ENCODE measurements around the gene ZFHX3.

ZFHX3 gene

GRCh38 chr16:72850853-72851252 is 197.1 kb downstream of the ZFHX3 start:
- no peak for TF ChIP-seq YY1 (IDR thresholded peaks at IDR 0.05; ENCODE audit: low read depth)
- TF ChIP-seq USF1 (IDR thresholded peaks at IDR 0.05), result no peak
- TF ChIP-seq RAD21 (IDR thresholded peaks at IDR 0.05; ENCODE audit: low read depth), result no peak
- no peak for TF ChIP-seq CREB1 (IDR thresholded peaks at IDR 0.05; ENCODE audit: low read depth)
- no peak for TF ChIP-seq TEAD4 (IDR thresholded peaks at IDR 0.05)
- TF ChIP-seq EP300 (IDR thresholded peaks at IDR 0.05; ENCODE audit: borderline replicate concordance), result no peak
- no peak for TF ChIP-seq TCF12 (IDR thresholded peaks at IDR 0.05; ENCODE audit: low read depth)
- no peak for TF ChIP-seq ZBTB7A (IDR thresholded peaks at IDR 0.05; ENCODE audit: low read depth)

GRCh38 chr16:72850021-72850420 is 197.9 kb downstream of the ZFHX3 start:
- TF ChIP-seq RAD21 (IDR thresholded peaks at IDR 0.05; ENCODE audit: low read depth) (no peak), NFIC (IDR thresholded peaks at IDR 0.05) (no peak)

GRCh38 chr16:72848759-72849664 is 198.9 kb downstream of the ZFHX3 start:
- TF ChIP-seq ZBTB7A (IDR thresholded peaks at IDR 0.05; ENCODE audit: low read depth), result no peak
- TF ChIP-seq TAF1 (IDR thresholded peaks at IDR 0.05; ENCODE audit: low read depth), result no peak
- TF ChIP-seq EGR1 (IDR thresholded peaks at IDR 0.05), result no peak
- TF ChIP-seq TCF12 (IDR thresholded peaks at IDR 0.05; ENCODE audit: low read depth), result no peak
- peak; percentile 47; the same call in 1 of the 2 replicates for TF ChIP-seq CREB1 (IDR thresholded peaks at IDR 0.05; ENCODE audit: low read depth)
- TF ChIP-seq YY1 (IDR thresholded peaks at IDR 0.05; ENCODE audit: low read depth), result no peak; the same call in 1 of the 2 replicates
- peak; percentile 62 for TF ChIP-seq TEAD4 (IDR thresholded peaks at IDR 0.05)
- 0 out of 2 replicates have a peak, but pooled peaks have one; percentile 34 for TF ChIP-seq MAX (IDR thresholded peaks at IDR 0.05)
- TF ChIP-seq EP300 (IDR thresholded peaks at IDR 0.05; ENCODE audit: borderline replicate concordance), result 0 out of 2 replicates have a peak, but pooled peaks have one; percentile 38
- TF ChIP-seq FOXM1 (IDR thresholded peaks at IDR 0.05; ENCODE audit: borderline replicate concordance, low read depth), result no peak
- no peak for TF ChIP-seq CEBPB (IDR thresholded peaks at IDR 0.05)
- peak; percentile 93 for TF ChIP-seq NFIC (IDR thresholded peaks at IDR 0.05)
- TF ChIP-seq USF1 (IDR thresholded peaks at IDR 0.05), result no peak
- no peak for TF ChIP-seq REST (IDR thresholded peaks at IDR 0.05; ENCODE audit: low read depth)
- no peak for TF ChIP-seq RAD21 (IDR thresholded peaks at IDR 0.05; ENCODE audit: low read depth)

- TF ChIP-seq TCF12 (IDR thresholded peaks at IDR 0.05; ENCODE audit: low read depth) (no peak), TEAD4 (IDR thresholded peaks at IDR 0.05) (no peak), EP300 (IDR thresholded peaks at IDR 0.05; ENCODE audit: borderline replicate concordance) (no peak), FOXM1 (IDR thresholded peaks at IDR 0.05; ENCODE audit: borderline replicate concordance, low read depth) (no peak), RAD21 (IDR thresholded peaks at IDR 0.05; ENCODE audit: low read depth) (no peak), YY1 (IDR thresholded peaks at IDR 0.05; ENCODE audit: low read depth) (no peak), ZBTB7A (IDR thresholded peaks at IDR 0.05; ENCODE audit: low read depth) (no peak)
These were observed 199.9 kb downstream of the ZFHX3 start for GRCh38 chr16:72848028-72848400.

- TF ChIP-seq TAF1 (IDR thresholded peaks at IDR 0.05; ENCODE audit: low read depth), result no peak
- peak; percentile 29; the same call in 1 of the 2 replicates for TF ChIP-seq RAD21 (IDR thresholded peaks at IDR 0.05; ENCODE audit: low read depth)
These were observed 200.5 kb downstream of the ZFHX3 start for GRCh38 chr16:72847187-72848027.

- TF ChIP-seq YY1 (IDR thresholded peaks at IDR 0.05; ENCODE audit: low read depth) (no peak), CREB1 (IDR thresholded peaks at IDR 0.05; ENCODE audit: low read depth) (no peak), EP300 (IDR thresholded peaks at IDR 0.05; ENCODE audit: borderline replicate concordance) (no peak), MAX (IDR thresholded peaks at IDR 0.05) (no peak), NFIC (IDR thresholded peaks at IDR 0.05) (no peak), REST (IDR thresholded peaks at IDR 0.05; ENCODE audit: low read depth) (no peak), TEAD4 (IDR thresholded peaks at IDR 0.05) (no peak), TAF1 (IDR thresholded peaks at IDR 0.05; ENCODE audit: low read depth) (no peak), FOXM1 (IDR thresholded peaks at IDR 0.05; ENCODE audit: borderline replicate concordance, low read depth) (no peak), ZBTB7A (IDR thresholded peaks at IDR 0.05; ENCODE audit: low read depth) (no peak), USF1 (IDR thresholded peaks at IDR 0.05) (no peak), RAD21 (IDR thresholded peaks at IDR 0.05; ENCODE audit: low read depth) (no peak), CEBPB (IDR thresholded peaks at IDR 0.05) (no peak), TCF12 (IDR thresholded peaks at IDR 0.05; ENCODE audit: low read depth) (no peak), EGR1 (IDR thresholded peaks at IDR 0.05) (no peak)
These were observed 201.3 kb downstream of the ZFHX3 start for GRCh38 chr16:72846594-72846993.
